Uterus (tissue), 4 donors: Measurements from ENCODE around the gene ANKRD6. TPM values are rescaled to one million over a fixed set of nuclear protein-coding genes. Genes with fewer than 3 reads are reported as not detected.

Experiments used
- DNase-seq, 2 donors: peaks; one replicate each; pipeline ENCODE4 v3.0.0-alpha.2; 2019 to 2020
- H3K27ac ChIP-seq, 2 donors: fragments of 200-600 bp; sonication (generic); 1 replicate in 1 of 2; 2 replicates in 1 of 2; pipeline ENCODE4 v1.5.1; 2016 to 2018
- H3K27me3 ChIP-seq, 2 donors: fragments of 200-600 bp; sonication (generic); one replicate each; pipeline ENCODE4 v1.5.1; 2018 to 2019; ENCODE audit warnings: control low read depth in 1 of 2
- H3K36me3 ChIP-seq, 2 donors: fragments of 200-600 bp; sonication (generic); one replicate each; pipeline ENCODE4 v1.5.1; 2019; ENCODE audit warnings: control low read depth in 1 of 2
- H3K4me1 ChIP-seq, 2 donors: fragments of 200-600 bp; sonication (generic); one replicate each; pipeline ENCODE4 v1.5.1; 2018 to 2019; ENCODE audit warnings: control low read depth in 1 of 2
- H3K4me3 ChIP-seq, 2 donors: fragments of 200-600 bp; sonication (generic); 1 replicate in 1 of 2; 2 replicates in 1 of 2; pipeline ENCODE4 v1.5.1; 2018 to 2019; ENCODE audit warnings: mild to moderate bottlenecking in 1 of 2
- H3K9me3 ChIP-seq, 2 donors: fragments of 200-600 bp; sonication (generic); one replicate each; pipeline ENCODE4 v1.5.1; 2019; ENCODE audit warnings: control low read depth in 1 of 2
- CTCF ChIP-seq, 4 experiments: fragments of 200-600 bp in 2 of 4; fragments of 450-650 bp in 2 of 4; sonication (generic) in 2 of 4; IDR thresholded peaks; one replicate each; pipeline ENCODE4 v1.5.1; 2016 to 2019; ENCODE audit warnings: antibody characterized with exemption in 4 of 4, mild to moderate bottlenecking in 2 of 4, moderate library complexity in 1 of 4
- POLR2A ChIP-seq, 2 donors: fragments of 450-650 bp; IDR thresholded peaks; one replicate each; pipeline ENCODE4 v1.6.1; 2016; ENCODE audit warnings: antibody characterized with exemption in 2 of 2, mild to moderate bottlenecking in 1 of 2, moderate library complexity in 1 of 2
- intact Hi-C: fragments of 100-400 bp; cut with DNase I; formaldehyde crosslinking; loops from one replicate; pipeline ENCODE4 v1.15.1; 2023; ENCODE audit warnings: low total_unique reads
- total RNA-seq, 4 donors: library from RNA; depleted of rRNA in 3 of 4; stranded (reverse); fragments of >200 nt in 3 of 4; gene quantifications; one replicate each; pipeline versions ENCODE4 v1.1.0 to v1.2.4, GENCODE V29; 2014 to 2023
- donor health status: DM: yes; HTN: yes; CAD: no.

The ANKRD6 gene
- total RNA-seq, 4 donors from 2014 or later, result 6.7 to 32.6 (median 24.5) TPM

GRCh38 chr6:89410231-89410761 is 22.7 kb upstream of the ANKRD6 start:
- TF ChIP-seq CTCF (IDR thresholded peaks at IDR 0.05) (no peak), POLR2A (IDR thresholded peaks at IDR 0.05) (no peak)
- DNase-seq, result no peak
- Histone ChIP-seq H3K27ac (no peak overlapping the region), H3K27me3 (no peaks in the 10 kb centered on the region), H3K36me3 (no peaks in the 10 kb centered on the region), H3K4me3 (no peak overlapping the region), H3K4me1 (no peaks in the 10 kb centered on the region), H3K9me3 (no peaks in the 10 kb centered on the region)
- intact Hi-C loops, result no loop called here

- no peaks in the 10 kb centered on the region for H3K9me3 ChIP-seq
- H3K4me3 ChIP-seq, result peak overlapping the region; percentile 47 to 79
- no peak for DNase-seq
- TF ChIP-seq POLR2A (IDR thresholded peaks at IDR 0.05), result no peak
- no peak for TF ChIP-seq CTCF (IDR thresholded peaks at IDR 0.05)
- intact Hi-C loops, result no loop called here
- no peaks in the 10 kb centered on the region for H3K4me1 ChIP-seq
- H3K27me3 ChIP-seq, result no peaks in the 10 kb centered on the region
- no peak overlapping the region for H3K27ac ChIP-seq
- no peaks in the 10 kb centered on the region for H3K36me3 ChIP-seq
Measured at GRCh38 chr6:89410788-89411144, 22.2 kb upstream of the ANKRD6 start.

GRCh38 chr6:89411145-89412070 is 21.5 kb upstream of the ANKRD6 start:
- H3K36me3 ChIP-seq, result no peaks in the 10 kb centered on the region
- peak overlapping the region; percentile 47 to 79 for H3K4me3 ChIP-seq
- no peak overlapping the region for H3K27ac ChIP-seq
- H3K27me3 ChIP-seq, result no peaks in the 10 kb centered on the region
- no peaks in the 10 kb centered on the region for H3K4me1 ChIP-seq
- H3K9me3 ChIP-seq, result no peaks in the 10 kb centered on the region
- intact Hi-C loops, result no loop called here
- TF ChIP-seq POLR2A (IDR thresholded peaks at IDR 0.05) (no peak), CTCF (IDR thresholded peaks at IDR 0.05) (no peak)
- DNase-seq, result peak; percentile 22 to 25

- intact Hi-C loops, result no loop called here
- TF ChIP-seq CTCF (IDR thresholded peaks at IDR 0.05), result no peak
- TF ChIP-seq POLR2A (IDR thresholded peaks at IDR 0.05), result no peak
- peak within 1 kb of the TSS; percentile 47 to 79 for H3K4me3 ChIP-seq
- no peaks in the 10 kb centered on the region for H3K27me3 ChIP-seq
- no peak within 1 kb of the TSS for H3K27ac ChIP-seq
- no peaks in the 10 kb centered on the region for H3K9me3 ChIP-seq
- peak; percentile 35 to 41 for DNase-seq
- H3K4me1 ChIP-seq, result no peaks in the 10 kb centered on the region
- no peaks in the 10 kb centered on the region for H3K36me3 ChIP-seq
Measured at GRCh38 chr6:89412071-89413005, 20.6 kb upstream of the ANKRD6 start, which contains the start of gene RRAGD. TSS of gene RRAGD (minus strand) at chr6:89412273. CDS start at chr6:89411993, 280 bp downstream.
